EH (cell line): Measurements from ENCODE around the gene SPOCK2.

Source experiments
- DNase-seq: peaks from one replicate; pipeline ENCODE4 v3.0.0-alpha.2; 2015; ENCODE audit warnings: low read depth

The SPOCK2 gene

GRCh38 chr10:72030762-72031543 lies 57.4 kb downstream of the SPOCK2 start:
- DNase-seq, result no peak

DNA sequence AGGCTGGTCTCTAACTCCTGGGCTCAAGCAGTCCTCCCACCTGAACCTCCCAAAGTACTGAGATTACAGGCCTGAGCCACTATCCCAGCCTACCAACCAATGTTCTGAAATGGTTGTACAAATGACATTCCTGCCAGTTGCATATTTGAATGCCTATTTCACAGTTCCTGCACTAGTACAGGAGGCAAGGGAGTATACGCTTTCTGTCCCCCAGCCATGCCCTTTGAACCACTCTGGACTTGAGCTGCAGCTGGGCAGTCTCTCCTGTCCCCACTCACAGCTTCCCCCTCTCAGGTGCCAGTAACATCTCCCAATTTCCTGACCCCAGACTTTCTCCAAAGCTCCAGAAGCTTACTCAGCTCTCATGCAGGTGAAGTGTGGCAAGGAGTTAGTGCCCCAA lies 58.9 kb downstream of the SPOCK2 start:
- DNase-seq, result no peak

DNA sequence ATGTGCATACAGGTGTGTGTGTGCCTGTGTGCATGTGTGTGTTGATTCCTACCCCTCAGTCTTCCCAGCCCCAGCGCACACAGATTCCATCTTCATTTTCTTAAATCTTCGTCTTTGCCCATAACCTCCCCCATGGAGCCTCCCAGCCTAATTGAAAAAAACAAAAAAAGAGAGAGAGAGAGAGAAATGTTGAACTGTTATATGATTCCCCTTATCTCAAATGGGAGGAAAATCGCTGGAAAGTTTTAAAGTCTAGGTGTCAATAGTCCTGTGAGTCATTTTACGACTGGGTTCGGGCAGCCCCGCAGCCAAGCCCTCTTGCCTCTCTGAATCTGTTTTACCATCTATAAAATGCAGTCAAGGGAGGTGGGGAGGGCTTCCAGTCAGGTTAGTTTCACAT lies 60.9 kb downstream of the SPOCK2 start:
- DNase-seq, result peak; percentile 65

- DNase-seq, result peak; percentile 59
These were observed 61.9 kb downstream of the SPOCK2 start for GRCh38 chr10:72026278-72027111.

DNA sequence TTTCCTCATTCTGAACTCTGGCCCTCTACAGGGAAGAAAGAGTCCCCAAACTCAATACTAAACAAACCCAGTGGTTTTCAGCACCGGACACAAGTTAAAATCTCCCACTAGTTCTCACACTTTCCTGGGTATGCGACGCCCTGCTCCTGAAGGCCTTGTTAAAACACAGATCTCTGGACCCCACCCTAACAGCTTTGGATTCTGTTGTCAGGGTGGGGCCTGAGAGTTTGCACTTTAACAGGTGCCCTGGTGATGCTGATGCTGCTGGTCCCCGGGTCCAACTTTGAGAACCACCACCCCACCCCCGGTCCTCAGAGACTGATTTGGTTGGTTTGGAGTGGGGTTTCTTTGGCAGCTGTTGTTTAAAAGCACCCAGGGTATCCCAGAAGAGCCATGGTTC lies 62.5 kb downstream of the SPOCK2 start:
- no peak for DNase-seq

DNA sequence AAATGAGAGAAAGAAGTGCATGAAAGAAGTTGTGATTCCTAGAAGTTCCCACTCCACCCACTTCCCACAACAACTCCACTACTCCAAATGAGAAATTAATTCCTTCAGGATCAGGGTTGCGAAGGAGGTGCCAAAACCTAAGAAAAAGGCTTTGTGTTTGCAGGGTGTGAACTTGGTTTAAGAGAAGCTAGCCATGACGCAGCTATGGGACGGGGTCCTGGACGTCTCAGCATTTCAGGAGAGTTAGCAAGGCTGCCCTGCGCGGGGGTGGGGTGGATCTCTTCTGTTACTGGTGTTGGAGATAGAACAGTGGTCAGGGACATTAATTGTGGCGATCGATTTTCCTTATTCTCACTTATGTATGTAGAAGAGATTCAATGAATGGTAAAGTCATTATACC lies 63.0 kb downstream of the SPOCK2 start:
- no peak for DNase-seq

DNA sequence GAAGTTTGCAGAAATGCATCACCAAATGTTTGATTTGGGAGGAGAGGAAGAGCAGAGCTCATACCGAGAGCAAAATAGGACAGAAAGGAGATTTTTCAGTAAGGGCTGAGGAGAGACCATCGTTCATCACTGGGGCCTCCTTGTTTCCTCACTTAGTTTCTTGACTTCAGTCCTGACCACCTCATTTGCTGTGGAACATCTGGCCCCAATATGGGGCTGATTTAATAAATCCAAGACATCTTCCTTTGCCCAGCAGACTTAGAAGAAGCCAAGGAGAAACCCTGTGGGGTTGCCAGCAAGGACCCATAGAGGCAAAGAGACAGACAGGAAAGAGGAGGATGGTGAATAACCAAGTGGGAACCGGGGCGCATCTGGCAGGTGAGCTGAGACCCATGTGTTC lies 63.8 kb downstream of the SPOCK2 start:
- no peak for DNase-seq

DNA sequence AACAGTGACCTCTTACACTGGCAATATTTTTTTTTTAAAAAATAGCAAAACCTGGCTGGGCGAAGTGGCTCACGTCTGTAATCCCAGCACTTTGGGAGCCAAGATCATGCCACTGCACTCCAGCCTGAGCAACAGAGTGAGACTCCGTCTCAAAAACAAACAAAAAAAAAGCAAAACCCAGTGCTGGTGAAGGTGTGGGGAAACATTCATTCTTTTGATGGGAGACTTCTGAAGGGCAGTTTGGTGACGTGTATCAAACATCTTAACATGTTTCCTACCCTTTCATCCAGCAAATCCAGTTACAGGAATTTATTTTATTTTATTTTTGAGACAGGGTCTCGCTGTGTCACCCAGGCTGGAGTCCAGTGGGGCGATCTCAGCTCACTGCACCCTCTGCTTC lies 66.1 kb downstream of the SPOCK2 start:
- no peak for DNase-seq

GRCh38 chr10:72020914-72021809 lies 67.2 kb downstream of the SPOCK2 start:
- no peak for DNase-seq

GRCh38 chr10:72019085-72019876 lies 69.1 kb downstream of the SPOCK2 start:
- DNase-seq, result no peak

DNA sequence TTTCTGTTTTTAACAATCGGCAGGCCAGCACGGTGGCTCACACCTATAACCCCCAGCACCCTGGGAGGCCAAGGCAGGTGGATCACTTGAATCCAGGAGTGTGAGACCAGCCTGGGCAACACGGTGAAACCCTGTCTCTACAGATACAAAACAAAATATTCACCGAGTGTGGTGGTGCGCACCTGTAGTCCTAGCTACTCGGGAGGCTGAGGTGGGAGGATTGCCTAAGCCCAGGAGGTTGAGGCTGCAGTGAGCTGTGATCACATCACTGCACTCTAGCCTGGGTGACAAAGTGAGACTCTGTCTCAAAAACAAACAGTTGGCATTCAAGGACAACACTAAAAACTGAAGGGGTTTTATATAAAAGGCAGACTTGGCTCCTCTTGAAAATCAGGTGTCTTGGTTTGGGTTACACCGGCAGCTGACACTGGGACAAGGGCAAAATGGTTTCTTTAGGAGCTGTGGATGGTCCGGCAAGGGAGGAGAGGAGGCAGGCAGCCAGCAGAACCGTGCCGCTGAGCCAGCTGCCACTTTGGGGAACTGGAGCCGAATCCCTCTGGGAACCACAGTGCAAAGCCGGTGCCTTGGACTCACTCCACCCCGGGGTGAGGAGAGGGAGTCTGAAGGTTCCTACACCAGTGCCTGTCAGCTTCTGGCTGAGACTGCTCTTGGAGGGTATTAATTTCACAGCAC lies 71.6 kb downstream of the SPOCK2 start:
- no peak for DNase-seq

GRCh38 chr10:72015841-72016240 lies 72.5 kb downstream of the SPOCK2 start:
- no peak for DNase-seq

DNA sequence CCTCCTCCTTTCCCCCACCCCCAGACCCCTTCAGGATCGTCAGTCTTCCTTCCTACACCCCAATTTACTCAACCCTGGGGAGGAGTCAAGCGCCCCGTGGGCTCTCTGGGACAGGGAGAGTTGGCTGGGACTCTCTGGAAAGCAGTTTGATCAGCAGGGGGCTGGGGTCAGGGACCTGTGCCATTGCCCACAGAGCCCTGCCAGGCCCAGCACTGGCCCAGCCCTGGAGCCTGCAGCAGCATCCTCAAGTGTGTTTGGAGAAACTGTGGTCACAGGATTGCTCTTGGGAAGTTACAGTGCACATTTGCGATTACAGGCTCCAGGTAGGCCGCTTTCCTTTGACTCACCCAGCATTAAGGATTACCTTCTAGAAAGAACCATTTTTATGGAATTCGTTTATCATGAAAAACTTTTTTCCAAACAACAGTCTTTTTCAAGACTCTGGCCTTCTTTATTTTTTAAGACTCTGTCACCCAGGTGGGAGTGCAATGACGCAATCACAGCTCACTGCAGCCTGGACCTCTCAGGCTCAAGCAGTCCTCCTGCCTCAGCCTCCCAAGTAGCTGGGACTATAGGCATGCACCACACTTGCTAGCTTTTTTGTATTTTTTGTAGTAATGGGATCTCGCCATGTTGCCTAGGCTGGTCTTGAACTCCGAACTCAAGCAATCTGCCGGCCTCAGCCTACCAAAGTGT lies 73.4 kb downstream of the SPOCK2 start:
- no peak for DNase-seq

- no peak for DNase-seq
These were observed 74.2 kb downstream of the SPOCK2 start for GRCh38 chr10:72014197-72014596.

GRCh38 chr10:72013202-72013945 lies 75.0 kb downstream of the SPOCK2 start:
- DNase-seq, result no peak

DNA sequence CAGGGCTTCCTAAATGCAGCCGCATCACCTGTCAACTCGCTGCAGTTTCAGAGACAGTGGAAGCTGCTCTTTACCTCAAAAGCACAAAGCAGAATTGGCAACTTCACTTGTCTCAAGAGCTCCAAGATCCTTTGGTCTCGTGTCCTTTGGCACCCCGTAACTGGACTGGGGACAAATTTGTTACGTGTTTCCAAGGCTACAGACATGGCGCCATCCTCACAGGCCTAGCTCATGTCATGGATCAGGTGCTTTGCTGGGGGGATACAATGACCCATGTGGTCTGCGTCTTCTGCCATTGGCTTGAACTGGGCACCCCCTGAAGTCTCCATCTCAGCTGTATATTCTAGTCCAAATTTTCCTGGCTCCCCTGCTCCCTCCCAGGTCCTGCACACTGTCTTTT lies 75.6 kb downstream of the SPOCK2 start:
- no peak for DNase-seq

DNA sequence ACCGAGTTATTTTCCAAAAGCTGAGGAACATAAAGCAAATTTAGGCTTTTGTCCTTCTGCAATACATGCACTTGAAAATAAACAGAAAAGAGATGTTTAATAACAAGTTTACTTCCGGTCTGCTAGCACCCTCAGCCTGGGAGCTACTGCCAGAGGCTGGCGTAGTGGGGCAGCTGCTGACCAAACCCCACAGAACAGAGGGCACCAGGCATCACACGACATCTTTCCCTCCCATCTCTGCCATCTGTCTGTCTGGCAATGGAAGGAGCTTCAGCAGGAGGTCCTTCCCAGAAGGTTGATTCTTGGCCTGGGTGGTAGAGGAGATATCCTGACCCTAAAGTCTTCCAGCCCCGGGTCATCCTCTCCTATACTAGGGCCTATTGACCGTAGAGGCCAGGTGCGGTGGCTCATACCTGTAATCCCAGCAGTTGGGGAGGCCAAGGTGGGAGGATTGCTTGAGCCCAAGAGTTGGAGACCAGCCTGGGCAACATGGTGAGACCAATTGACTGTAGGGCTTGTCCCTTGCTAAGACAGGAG lies 76.3 kb downstream of the SPOCK2 start:
- DNase-seq, result no peak

- DNase-seq, result no peak
These were observed 76.9 kb downstream of the SPOCK2 start for GRCh38 chr10:72011468-72011867.

- no peak for DNase-seq
These were observed 77.3 kb downstream of the SPOCK2 start for GRCh38 chr10:72011016-72011415.
